ENCODE measurements around the gene GPR135.

GPR135 gene

DNA sequence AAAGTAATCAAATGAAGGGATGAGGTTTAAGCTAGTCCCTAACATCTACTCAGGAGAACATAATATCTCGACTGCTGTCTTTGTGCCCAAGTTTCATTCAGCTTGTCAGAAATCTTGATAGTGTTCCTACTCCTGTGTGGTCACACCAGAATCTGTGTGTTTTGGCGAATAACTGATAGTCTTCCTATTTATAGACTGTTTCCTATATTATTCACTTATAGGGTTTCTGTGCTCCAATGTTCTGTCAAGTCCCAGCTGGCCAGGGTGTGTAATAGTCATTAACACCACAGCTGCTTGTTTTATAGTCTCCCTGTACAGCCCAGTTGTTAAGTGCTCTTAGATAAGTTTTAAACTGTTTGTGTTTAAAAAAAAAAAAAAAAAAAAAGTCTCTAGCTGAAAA lies 45.9 kb downstream of the GPR135 start:
- no peak for DNase-seq

DNA sequence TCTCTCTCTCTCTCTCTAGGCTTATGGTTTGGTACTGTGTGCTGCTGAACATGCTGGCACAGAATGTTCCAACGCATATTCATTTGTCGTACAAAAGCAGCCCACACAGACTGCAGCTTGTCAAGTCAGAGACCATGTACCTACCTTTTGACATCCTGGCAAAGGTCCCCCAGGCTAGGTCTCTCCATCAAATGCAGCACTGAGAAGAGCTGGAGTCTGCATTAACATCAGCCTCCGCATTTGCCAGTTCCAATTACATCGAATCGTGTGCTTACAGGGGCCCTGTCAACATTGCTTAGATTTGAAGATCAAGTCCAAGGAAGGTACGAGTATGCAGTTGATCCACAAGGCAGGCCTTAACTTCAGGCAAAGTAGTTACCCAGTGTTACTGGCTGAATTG lies 47.9 kb downstream of the GPR135 start:
- DNase-seq = no peak

DNA sequence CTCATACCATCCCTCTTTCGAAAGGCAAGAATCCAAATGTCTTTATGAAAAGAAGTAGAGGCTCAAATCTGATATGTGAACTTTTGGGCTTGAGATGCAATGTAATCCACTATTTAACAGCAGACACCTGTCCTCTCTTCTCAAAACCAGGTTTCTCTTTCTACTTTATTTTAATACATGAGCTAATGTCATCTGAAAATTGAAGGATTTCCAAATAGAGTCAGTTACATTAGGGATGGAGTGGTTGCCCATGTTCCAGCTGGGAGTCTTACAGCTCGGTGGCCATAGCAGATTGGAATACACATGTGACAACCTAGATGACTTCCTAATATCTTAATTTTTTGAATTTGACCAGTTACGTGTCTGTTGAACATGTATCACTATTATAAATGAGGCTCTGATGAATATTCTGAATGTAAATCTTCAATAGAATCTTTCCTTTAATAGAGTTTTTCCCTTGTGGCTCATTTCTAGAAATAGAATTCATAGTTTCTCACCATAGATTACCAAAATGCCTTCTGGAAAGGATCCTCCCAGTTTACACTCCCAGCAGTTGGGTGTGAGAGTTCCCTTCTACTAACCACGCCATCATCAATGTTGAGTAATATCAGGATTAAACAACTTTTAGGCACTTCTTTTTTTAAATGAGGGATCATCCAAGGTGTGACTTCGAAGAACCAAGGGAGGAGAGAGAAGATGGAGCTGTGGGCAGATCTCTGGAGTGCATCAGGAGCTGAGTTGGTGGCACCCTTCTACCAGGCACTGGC lies 49.2 kb downstream of the GPR135 start:
- no peak for DNase-seq
